Epithelial cell of proximal tubule (primary cell): ENCODE measurements around the gene GAP43. TPM values are rescaled to one million over a fixed set of nuclear protein-coding genes. Genes with fewer than 3 reads are reported as not detected.
A peak's percentile ranks its signal among the peaks of the same experiment; 100 is the strongest.

Source experiments
- DNase-seq: peaks from one replicate; pipeline ENCODE4 v3.0.0-alpha.2; 2011; ENCODE audit warnings: low read depth
- H3K4me3 ChIP-seq: 2 replicates; pipeline ENCODE4 v1.5.1; 2011; ENCODE audit warnings: low read depth, mild to moderate bottlenecking, low read length
- CTCF ChIP-seq: conservative IDR thresholded peaks from 2 replicates; pipeline ENCODE4 v1.5.1; 2012; ENCODE audit warnings: low read depth, mild to moderate bottlenecking, low read length
- total RNA-seq: library from RNA; depleted of rRNA; stranded (reverse); fragments of >200 nt; gene quantifications from 2 replicates; pipeline ENCODE4 v1.2.3, GENCODE V29; 2015

GAP43 gene
- total RNA-seq, 1 donor from 2014 or later, result not detected

GRCh38 chr3:115691964-115692363 lies 68.7 kb downstream of the GAP43 start:
- DNase-seq, result no peak
- TF ChIP-seq CTCF, result no peak
- H3K4me3 ChIP-seq, result no peak overlapping the region

GRCh38 chr3:115692887-115693524 lies 69.7 kb downstream of the GAP43 start:
- no peak for DNase-seq
- H3K4me3 ChIP-seq, result no peak overlapping the region
- TF ChIP-seq CTCF, result peak; percentile 89

- no peak overlapping the region for H3K4me3 ChIP-seq
- no peak for TF ChIP-seq CTCF
- no peak for DNase-seq
These were observed 70.6 kb downstream of the GAP43 start for GRCh38 chr3:115693868-115694267.

- no peak overlapping the region for H3K4me3 ChIP-seq
- no peak for TF ChIP-seq CTCF
- DNase-seq, result no peak
These were observed 71.8 kb downstream of the GAP43 start for GRCh38 chr3:115695090-115695489.

GRCh38 chr3:115697263-115698053 lies 74.1 kb downstream of the GAP43 start:
- no peak for DNase-seq
- TF ChIP-seq CTCF, result no peak
- no peak overlapping the region for H3K4me3 ChIP-seq

GRCh38 chr3:115698851-115699591 lies 75.7 kb downstream of the GAP43 start:
- no peak overlapping the region for H3K4me3 ChIP-seq
- no peak for TF ChIP-seq CTCF
- no peak for DNase-seq
